ENCODE measurements around the gene TMEM176B. TPM values are rescaled to one million over a fixed set of nuclear protein-coding genes. Genes with fewer than 3 reads are reported as not detected.

The TMEM176B gene
- total RNA-seq, 2 experiments from 2014 or later: 0.09 TPM; not detected in 1

- intact Hi-C loops (cut with micrococcal nuclease; ENCODE audit: unreplicated experiment): no loop called here
- CTCF ChIA-PET (ENCODE audit: unreplicated experiment): no interaction called here
These were observed 11.5 kb downstream of the TMEM176B start for GRCh38 chr7:150788474-150789269.

GRCh38 chr7:150787321-150788281, 12.6 kb downstream of the TMEM176B start:
- H3K4me1 ChIP-seq (ENCODE audit: insufficient read depth, low read length, poor library complexity, severe bottlenecking): no peaks in the 10 kb centered on the region
- no peak for DNase-seq (ENCODE audit: low spot score)
- H3K4me2 ChIP-seq (ENCODE audit: low read length): no peak overlapping the region
- BruUV-seq (replicated peaks): no TSS peak
- intact Hi-C loops (cut with micrococcal nuclease; ENCODE audit: unreplicated experiment): no loop called here
- no peaks in the 10 kb centered on the region for H3K36me3 ChIP-seq (ENCODE audit: insufficient read depth, low read length)
- no peak overlapping the region for H2AFZ ChIP-seq (ENCODE audit: low read length)
- ChIA-PET POLR2A (interaction anchor here (0.6 to 1.0 kb wide), 2 partner anchors 342 to 379 kb away, joined by 3 read pairs; no protein-coding TSS in a partner anchor), CTCF (ENCODE audit: unreplicated experiment) (no interaction called here)
- H3K79me2 ChIP-seq (ENCODE audit: insufficient read depth, low read depth, low read length): no peaks in the 10 kb centered on the region
- H4K20me1 ChIP-seq (ENCODE audit: insufficient read depth, low read length): no peaks in the 10 kb centered on the region
- H3K4me3 ChIP-seq (ENCODE audit: low read depth, low read length, poor library complexity, severe bottlenecking): no peak overlapping the region
- no peak for TF ChIP-seq EZH2phosphoT487 (IDR thresholded peaks at IDR 0.05; ENCODE audit: borderline replicate concordance, low read depth, low read length)
- no peak for TF ChIP-seq CTCF (conservative IDR thresholded peaks at IDR 0.05; ENCODE audit: low read length)
- no peaks in the 10 kb centered on the region for H3K9me3 ChIP-seq (ENCODE audit: low read length)
- no peak overlapping the region for H3K27ac ChIP-seq (ENCODE audit: low read depth, low read length, poor library complexity, severe bottlenecking)
- H3K9me2 ChIP-seq (ENCODE audit: insufficient read depth, low read length): no peaks in the 10 kb centered on the region

More at GRCh38 chr7:150788474-150789269, 11.5 kb downstream of the TMEM176B start:
- Histone ChIP-seq H3K36me3 (ENCODE audit: insufficient read depth, low read length) (no peaks in the 10 kb centered on the region), H3K9me2 (ENCODE audit: insufficient read depth, low read length) (no peaks in the 10 kb centered on the region), H3K27ac (ENCODE audit: low read depth, low read length, poor library complexity, severe bottlenecking) (no peak overlapping the region), H3K4me1 (ENCODE audit: insufficient read depth, low read length, poor library complexity, severe bottlenecking) (no peaks in the 10 kb centered on the region), H3K9me3 (ENCODE audit: low read length) (no peaks in the 10 kb centered on the region), H4K20me1 (ENCODE audit: insufficient read depth, low read length) (no peaks in the 10 kb centered on the region), H2AFZ (ENCODE audit: low read length) (no peak overlapping the region), H3K79me2 (ENCODE audit: insufficient read depth, low read depth, low read length) (no peaks in the 10 kb centered on the region), H3K4me3 (ENCODE audit: low read depth, low read length, poor library complexity, severe bottlenecking) (no peak overlapping the region), H3K4me2 (ENCODE audit: low read length) (no peak overlapping the region)
- POLR2A ChIA-PET: interaction anchor here (0.6 kb wide), 1 partner anchor 343 kb away, joined by 3 read pairs; no protein-coding TSS in a partner anchor
- no peak for DNase-seq (ENCODE audit: low spot score)
- BruUV-seq (replicated peaks): no TSS peak
- no peak for TF ChIP-seq EZH2phosphoT487 (IDR thresholded peaks at IDR 0.05; ENCODE audit: borderline replicate concordance, low read depth, low read length)
- no peak for TF ChIP-seq CTCF (conservative IDR thresholded peaks at IDR 0.05; ENCODE audit: low read length)

Measured in OCI-LY7 (cell line).